Renal cortex interstitium (tissue), 11 donors: ENCODE measurements around the gene KDM4C. TPM values are rescaled to one million over a fixed set of nuclear protein-coding genes. Genes with fewer than 3 reads are reported as not detected.

ENCODE experiments used
- DNase-seq, 11 donors: peaks; one replicate each; pipeline ENCODE4 v3.0.0-alpha.2; 2013; ENCODE audit warnings: low read depth in 9 of 11, low spot score in 4 of 11; ENCODE audit errors: extremely low read depth in 1 of 11
- polyA plus RNA-seq, 3 donors: library from polyadenylated mRNA; unstranded; fragments of 120-200 nt; gene quantifications; one replicate each; pipeline ENCODE4 v1.2.1, GENCODE V29; 2013; ENCODE audit not compliant: insufficient read length in 3 of 3

The KDM4C gene
- polyA plus RNA-seq, 3 donors: 14.0 to 20.0 (median 17.3) TPM

- no peak for DNase-seq
These were observed 434.5 kb downstream of the KDM4C start for GRCh38 chr9:7192266-7192665.

DNA sequence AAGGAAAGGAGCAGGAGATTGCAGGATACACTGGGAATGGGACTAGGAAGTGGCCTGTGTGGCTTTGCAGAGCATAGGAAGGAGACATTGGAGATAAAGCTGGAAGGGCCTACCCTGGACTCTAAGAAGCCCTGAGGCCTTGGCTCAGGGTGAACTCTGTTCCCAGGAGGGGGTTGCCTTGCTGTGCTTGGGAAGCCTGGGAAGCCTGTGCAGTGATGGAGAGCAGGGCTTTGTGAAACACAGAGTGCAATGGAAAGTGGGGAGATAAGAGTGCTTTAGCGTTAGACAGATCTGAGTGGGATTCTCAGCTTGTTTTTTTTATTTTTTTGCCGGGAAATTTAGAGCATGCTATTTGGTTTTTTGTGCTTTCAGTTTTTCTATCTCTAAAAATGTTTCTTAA is 437.8 kb downstream of the KDM4C start:
- DNase-seq: no peak

DNA sequence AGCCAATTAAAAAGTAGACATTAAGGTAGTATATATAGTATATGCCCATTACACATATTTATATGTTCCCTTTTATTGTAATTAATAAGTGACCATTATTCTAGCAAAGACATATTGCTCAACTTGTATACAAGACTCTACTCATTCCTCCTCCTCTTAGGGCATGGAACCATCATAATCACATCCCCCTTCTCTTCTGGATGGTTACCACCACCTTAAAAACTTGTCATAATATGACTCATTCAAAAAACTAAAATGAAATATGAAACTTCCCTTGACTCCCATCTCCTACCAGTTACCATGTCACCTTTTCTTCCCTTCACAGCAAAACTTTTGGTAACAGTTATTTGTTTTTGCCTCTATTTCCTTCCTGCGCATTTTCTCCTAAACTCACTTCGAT is 438.7 kb downstream of the KDM4C start:
- DNase-seq: no peak

GRCh38 chr9:7201196-7201595 is 443.4 kb downstream of the KDM4C start:
- no peak for DNase-seq

DNA sequence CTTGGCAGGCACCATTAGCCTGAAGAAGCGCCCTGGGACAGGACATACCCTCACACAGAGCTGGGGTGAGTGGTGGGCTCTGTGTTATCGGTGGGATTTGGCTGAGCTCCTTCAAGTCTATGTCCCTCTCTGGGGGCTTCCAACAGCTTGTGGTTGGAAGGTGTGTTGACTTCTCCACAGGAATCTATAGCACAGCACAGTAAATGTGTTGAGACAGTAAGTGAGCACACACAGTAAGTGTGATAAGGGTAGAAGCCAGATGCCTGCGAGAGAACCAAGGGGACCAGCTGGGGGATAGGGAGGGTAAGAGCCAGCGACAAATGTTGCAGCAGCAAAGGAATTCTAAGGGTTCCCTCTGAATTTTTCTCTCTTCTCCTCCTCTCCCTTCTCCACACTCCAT is 448.0 kb downstream of the KDM4C start:
- DNase-seq: no peak

DNA sequence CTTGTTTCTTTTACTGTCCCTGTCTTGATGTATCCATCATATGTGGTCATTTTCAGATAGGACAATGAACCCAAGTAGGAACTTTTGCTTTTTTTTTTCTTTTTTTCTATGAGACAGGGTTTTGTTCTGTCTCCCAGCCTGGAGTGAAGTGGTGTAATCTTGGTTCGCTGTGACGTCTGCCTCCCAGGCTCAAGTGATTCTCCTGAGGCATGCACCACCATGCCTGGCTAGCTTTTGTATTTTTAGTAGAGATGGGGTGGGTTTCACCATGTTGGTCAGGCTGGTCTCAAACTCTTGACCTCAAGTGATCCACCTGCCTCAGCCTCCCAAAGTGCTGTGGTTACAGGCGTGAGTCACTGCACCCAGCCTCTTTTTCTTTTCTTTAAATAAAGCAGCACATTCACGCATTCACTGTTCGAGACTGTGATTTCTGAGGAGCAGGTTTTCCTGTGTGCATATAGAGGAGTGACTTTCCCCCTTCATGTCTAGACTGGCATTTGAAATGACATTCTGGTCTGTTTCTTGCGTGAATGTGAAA is 448.5 kb downstream of the KDM4C start:
- DNase-seq: no peak

GRCh38 chr9:7209016-7209715 is 451.4 kb downstream of the KDM4C start:
- no peak for DNase-seq

- DNase-seq: no peak
These were observed 452.2 kb downstream of the KDM4C start for GRCh38 chr9:7209990-7210389.

DNA sequence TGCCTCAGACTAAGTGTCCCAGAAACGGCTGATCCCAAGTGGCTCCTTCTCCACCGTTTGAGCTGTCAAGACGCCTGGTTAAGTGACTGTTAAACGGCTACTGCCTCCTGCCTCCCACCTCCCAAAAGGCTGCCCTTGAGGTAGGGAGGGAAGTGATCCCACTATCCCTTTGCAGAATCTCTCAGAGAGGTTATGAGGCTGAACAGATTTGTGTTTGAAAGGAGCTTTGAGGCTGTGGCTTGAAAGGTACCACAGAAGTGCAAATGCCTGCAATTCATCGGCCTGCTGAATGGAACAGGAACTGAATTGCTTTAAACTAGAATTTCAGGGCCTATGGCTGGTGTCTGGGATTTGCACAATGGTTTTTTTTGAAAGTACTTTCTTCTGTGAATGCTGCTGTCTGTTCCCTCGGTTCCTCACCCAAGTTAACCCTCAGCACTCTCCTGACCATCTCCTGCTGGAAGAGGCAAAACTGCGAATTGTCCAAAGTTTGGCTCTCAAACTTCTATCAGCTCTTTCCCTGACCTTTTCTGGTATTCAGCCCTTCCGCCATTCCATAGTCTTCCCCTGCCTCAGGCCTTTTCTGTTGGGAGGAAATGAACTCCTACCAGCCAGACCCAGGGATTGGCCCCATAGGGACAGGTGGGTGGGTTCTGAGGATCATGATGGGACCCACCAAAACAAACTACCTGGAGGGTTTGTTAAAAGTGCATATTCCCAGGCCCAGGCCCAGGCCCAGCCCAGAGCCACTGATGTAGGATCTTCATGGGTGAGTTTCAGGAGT is 453.3 kb downstream of the KDM4C start:
- DNase-seq: peak in 2 of 11 donors; percentile 9 to 18

DNA sequence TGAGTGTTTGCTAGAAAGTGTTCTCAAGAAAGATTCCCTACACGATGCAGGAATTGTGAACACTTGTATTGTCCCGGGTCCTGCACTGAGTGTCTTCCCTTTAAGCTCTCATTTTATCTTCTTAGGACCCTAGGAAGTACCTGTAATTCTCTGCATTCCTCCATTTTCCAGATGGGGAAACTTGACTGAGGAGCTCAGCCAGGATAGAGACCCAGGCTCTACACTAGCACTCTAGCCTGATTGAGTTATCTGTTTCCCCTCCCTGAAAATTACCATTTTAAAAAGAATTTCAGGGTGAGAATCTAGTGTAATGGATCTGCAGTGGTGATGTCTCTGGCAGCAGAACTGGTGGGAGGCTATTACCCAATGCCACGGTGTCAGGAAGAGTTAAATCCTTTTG is 453.9 kb downstream of the KDM4C start:
- no peak for DNase-seq

GRCh38 chr9:7212101-7212500 is 454.3 kb downstream of the KDM4C start:
- no peak for DNase-seq

- DNase-seq: no peak
These were observed 458.4 kb downstream of the KDM4C start for GRCh38 chr9:7216004-7216841.

- DNase-seq: peak in 4 of 11 donors; percentile 13 to 39 (median 25)
These were observed 466.2 kb downstream of the KDM4C start for GRCh38 chr9:7223981-7224380.

Other genes starting within 250 kb of the KDM4C start
- gene GLDC, start 112.2 kb upstream of the KDM4C start, polyA plus RNA-seq: 10 to 100 TPM; 18.8 to 21.4 (median 19.0) TPM